GM12875 (cell line): ENCODE measurements around the gene XAGE5.
"Not testable (repeated sequence)": the region's sequence is repeated elsewhere in the genome, so short reads cannot be mapped to it uniquely, and the experiment has no call there.

Source experiments
- H3K4me3 ChIP-seq: one replicate; pipeline ENCODE4 v1.5.1; 2011; ENCODE audit warnings: low read depth, low read length, control low read depth
- TF ChIP-seq, protein P1 (sequence below): IDR thresholded peaks from 2 replicates; pipeline ENCODE4 v1.5.1; 2011; ENCODE audit warnings: low read depth, mild to moderate bottlenecking, control low read depth, inconsistent platforms, low read length, moderate library complexity, borderline replicate concordance; ENCODE audit not compliant: insufficient read depth

The XAGE5 gene

DNA sequence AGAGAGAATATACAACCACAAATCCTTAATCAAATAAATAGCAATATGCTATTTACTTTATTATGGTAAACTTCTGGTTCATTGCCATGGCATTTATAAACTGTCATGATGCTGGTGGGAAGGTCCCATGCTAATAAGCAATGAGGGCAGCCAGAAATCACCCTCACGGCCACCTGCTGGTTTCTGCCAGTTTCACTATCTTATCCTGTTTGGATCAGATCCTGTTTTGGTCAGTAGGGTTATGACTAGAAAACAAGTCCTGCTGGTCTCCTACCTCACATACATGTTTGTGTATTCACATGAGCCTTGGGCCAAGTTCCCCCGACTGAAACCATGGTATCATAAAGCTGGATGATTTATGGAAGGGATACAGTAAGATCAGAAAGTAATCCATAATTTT is 28.1 kb downstream of the XAGE5 start:
- TF ChIP-seq, protein P1, sequence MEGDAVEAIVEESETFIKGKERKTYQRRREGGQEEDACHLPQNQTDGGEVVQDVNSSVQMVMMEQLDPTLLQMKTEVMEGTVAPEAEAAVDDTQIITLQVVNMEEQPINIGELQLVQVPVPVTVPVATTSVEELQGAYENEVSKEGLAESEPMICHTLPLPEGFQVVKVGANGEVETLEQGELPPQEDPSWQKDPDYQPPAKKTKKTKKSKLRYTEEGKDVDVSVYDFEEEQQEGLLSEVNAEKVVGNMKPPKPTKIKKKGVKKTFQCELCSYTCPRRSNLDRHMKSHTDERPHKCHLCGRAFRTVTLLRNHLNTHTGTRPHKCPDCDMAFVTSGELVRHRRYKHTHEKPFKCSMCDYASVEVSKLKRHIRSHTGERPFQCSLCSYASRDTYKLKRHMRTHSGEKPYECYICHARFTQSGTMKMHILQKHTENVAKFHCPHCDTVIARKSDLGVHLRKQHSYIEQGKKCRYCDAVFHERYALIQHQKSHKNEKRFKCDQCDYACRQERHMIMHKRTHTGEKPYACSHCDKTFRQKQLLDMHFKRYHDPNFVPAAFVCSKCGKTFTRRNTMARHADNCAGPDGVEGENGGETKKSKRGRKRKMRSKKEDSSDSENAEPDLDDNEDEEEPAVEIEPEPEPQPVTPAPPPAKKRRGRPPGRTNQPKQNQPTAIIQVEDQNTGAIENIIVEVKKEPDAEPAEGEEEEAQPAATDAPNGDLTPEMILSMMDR: no peak
- H3K4me3 ChIP-seq: no peak overlapping the region

DNA sequence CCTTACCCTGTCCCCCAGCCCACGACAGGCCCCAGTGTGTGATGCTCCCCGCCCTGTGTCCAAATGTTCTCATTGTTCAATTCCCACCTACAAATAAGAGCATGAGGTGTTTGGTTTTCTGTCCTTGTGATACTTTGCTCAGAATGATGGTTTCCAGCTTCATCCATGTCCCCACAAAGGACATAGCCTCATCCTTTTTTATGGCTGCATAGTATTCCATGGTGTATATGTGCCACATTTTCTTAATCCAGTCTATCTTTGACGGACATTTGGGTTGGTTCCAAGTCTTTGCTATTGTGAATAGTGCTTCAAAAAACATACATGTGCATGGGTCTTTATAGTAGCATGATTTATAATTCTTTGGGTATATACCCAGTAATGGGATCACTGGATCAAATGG is 32.5 kb downstream of the XAGE5 start:
- H3K4me3 ChIP-seq: not testable (repeated sequence)

DNA sequence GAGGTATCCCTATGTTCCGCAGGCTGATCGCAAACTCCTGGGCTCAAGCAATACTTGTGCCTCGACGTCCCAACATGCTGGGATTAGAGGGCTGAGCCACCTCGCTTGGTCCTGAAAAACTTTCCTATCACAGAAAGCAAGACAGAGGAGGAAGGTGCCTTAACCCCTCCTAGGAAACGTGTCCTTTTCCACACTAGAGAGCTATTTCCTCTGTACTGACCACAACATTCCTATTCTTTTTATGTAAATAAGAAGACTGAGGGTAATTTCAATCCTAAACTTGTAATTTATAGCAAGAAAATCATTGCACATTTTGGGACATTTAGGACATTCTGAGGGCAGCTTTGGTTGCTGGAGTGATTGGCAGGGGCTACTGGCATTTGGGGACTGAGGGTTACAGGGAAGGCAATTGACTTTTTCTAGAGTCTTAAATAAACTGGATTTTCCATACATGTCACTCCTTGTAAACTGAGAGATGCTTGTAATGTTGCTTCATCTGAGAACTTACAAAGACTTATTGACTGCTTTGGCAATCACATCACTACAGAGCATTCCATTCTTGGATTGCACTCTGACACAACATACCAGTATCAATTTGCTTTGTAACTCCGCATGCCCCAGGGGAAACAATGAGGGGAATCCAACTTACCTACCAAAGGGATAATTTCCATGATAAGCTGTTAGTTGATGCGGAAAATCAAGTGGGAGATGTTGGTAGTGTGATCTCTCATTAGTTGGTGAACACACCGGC is 41.2 kb downstream of the XAGE5 start:
- no peak overlapping the region for H3K4me3 ChIP-seq
- TF ChIP-seq, protein P1: no peak

DNA sequence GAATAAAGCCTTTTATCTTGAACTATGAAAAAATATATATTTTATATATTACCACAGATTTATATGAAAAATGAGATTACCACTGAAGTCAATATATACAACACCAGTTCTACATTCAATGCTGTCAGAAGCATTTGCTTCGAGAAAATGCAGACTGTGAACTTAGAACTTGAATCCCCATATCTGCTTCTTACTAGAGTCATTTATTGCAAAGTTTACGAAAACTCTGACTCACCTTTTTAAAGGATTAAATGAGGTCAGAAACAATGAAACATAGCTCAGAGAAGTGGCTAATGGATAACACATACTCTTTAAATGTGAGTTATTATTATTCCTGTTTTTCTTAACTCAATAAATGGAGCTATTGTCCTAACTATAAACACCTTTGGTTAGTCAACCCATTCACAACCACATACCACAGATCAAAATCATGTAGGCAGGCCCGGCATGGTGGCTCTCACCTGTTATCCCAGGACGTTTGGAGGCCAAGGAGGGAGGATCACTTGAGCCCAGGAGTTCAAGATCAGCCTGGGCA is 46.0 kb downstream of the XAGE5 start:
- not testable (repeated sequence) for H3K4me3 ChIP-seq

DNA sequence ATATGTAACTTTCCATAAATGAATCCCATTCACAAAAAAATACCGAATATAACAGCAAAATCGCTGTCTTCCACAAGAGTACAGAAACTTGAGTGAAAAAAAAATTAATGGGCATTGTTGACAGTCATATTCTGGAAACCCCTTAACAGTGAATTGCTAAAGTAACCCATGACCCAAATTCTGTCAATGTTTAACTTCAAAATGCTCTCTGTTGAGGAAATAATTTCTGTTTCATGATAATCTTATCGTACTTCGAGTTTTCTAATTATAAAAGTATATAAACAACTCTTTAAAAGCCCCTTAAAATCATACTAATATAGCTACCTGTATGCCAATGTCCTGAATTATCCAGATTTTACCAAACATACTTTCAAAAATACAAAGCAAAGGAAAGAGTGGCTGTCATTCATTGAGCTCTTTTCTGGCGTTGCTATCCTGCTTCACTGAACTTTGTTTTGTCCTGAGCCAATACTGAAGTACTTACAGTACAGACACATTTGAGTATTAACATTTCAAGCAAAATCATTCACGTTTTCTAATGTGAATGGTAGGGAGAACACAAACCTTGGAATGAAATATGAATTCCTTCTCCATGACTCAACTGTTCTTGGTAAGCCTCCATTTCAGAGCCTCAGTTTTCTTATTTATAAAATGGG is 54.4 kb downstream of the XAGE5 start:
- H3K4me3 ChIP-seq: no peak overlapping the region
- TF ChIP-seq, protein P1: no peak
